WTC11 (cell line): ENCODE results near the gene PLCL2. TPM values are rescaled to one million over a fixed set of nuclear protein-coding genes. Genes with fewer than 3 reads are reported as not detected.
A peak's percentile ranks its signal among the peaks of the same experiment; 100 is the strongest.

Experiments used
- ATAC-seq: fragments of 200-7000 bp; cut with Tn5 transposase; 2 replicates; pipeline ENCODE4 v1.10.0; 2021; ENCODE audit warnings: mild to moderate bottlenecking, moderate library complexity
- CTCF ChIA-PET: fragments of 300-600 bp; sonication (Branson Sonifier 250); formaldehyde crosslinking; loops from one replicate; lab custom pipeline; 2021; ENCODE audit warnings: antibody characterized with exemption; lab: Charles Lee
- POLR2A ChIA-PET: fragments of 350-600 bp; sonication (Branson Sonifier 250); formaldehyde crosslinking; loops from one replicate; lab custom pipeline; 2021; ENCODE audit warnings: antibody characterized with exemption; lab: Charles Lee
- DNase-seq: peaks from one replicate; pipeline ENCODE4 v3.0.0; 2021; ENCODE audit warnings: low spot score
- H3K27ac Mint-ChIP-seq: 2 replicates; pipeline ENCODE4 v1.8.0; 2021; ENCODE audit warnings: mixed read lengths
- H3K27me3 Mint-ChIP-seq: 2 replicates; pipeline ENCODE4 v1.8.0; 2021; ENCODE audit warnings: low read depth, mild to moderate bottlenecking, moderate library complexity, mixed read lengths
- H3K36me3 Mint-ChIP-seq: 2 replicates; pipeline ENCODE4 v1.8.0; 2021; ENCODE audit warnings: mixed read lengths
- H3K4me1 Mint-ChIP-seq: 2 replicates; pipeline ENCODE4 v1.8.0; 2022; ENCODE audit warnings: mixed read lengths
- H3K4me3 Mint-ChIP-seq: 2 replicates; pipeline ENCODE4 v1.8.0; 2021; ENCODE audit warnings: mild to moderate bottlenecking, moderate library complexity, mixed read lengths
- H3K9me3 Mint-ChIP-seq: 2 replicates; pipeline ENCODE4 v1.8.0; 2021; ENCODE audit warnings: mixed read lengths
- ATF3 ChIP-seq: sonication (generic); formaldehyde crosslinking; conservative IDR thresholded peaks from 2 replicates; pipeline ENCODE4 v1.8.1; 2022; ENCODE audit warnings: mild to moderate bottlenecking, missing genetic modification reagents
- CTCF ChIP-seq: fragments of 200-600 bp; IDR thresholded peaks from 2 replicates; pipeline ENCODE4 v1.8.0; 2022; ENCODE audit warnings: antibody characterized with exemption
- E2F4 ChIP-seq: sonication (generic); formaldehyde crosslinking; IDR thresholded peaks from 2 replicates; pipeline ENCODE4 v1.8.1; 2022; ENCODE audit warnings: low read depth, mild to moderate bottlenecking, moderate library complexity, missing genetic modification reagents, borderline replicate concordance
- ESRRA ChIP-seq: sonication (generic); formaldehyde crosslinking; IDR thresholded peaks from 2 replicates; pipeline ENCODE4 v1.8.1; 2022; ENCODE audit warnings: mild to moderate bottlenecking, missing genetic modification reagents, borderline replicate concordance
- FOXP1 ChIP-seq: sonication (generic); formaldehyde crosslinking; IDR thresholded peaks from 2 replicates; pipeline ENCODE4 v1.8.0; 2022; ENCODE audit warnings: missing genetic modification reagents, mild to moderate bottlenecking, moderate library complexity, borderline replicate concordance
- GRHL2 ChIP-seq: fragments of 250-450 bp; sonication (Bioruptor Pico); IDR thresholded peaks from 2 replicates; pipeline ENCODE4 v1.8.0; 2022; ENCODE audit warnings: mild to moderate bottlenecking, moderate library complexity; ENCODE audit not compliant: insufficient replicate concordance, severe bottlenecking
- MYBL2 ChIP-seq: sonication (generic); formaldehyde crosslinking; IDR thresholded peaks from 2 replicates; pipeline ENCODE4 v1.8.1; 2023; ENCODE audit warnings: mild to moderate bottlenecking, moderate library complexity, missing genetic modification reagents
- NFATC4 ChIP-seq: fragments of 250-450 bp; sonication (Bioruptor Pico); IDR thresholded peaks from 2 replicates; pipeline ENCODE4 v1.9.0; 2021; ENCODE audit warnings: mild to moderate bottlenecking
- NR2C2 ChIP-seq: sonication (generic); formaldehyde crosslinking; IDR thresholded peaks from 2 replicates; pipeline ENCODE4 v1.8.0; 2022; ENCODE audit warnings: mild to moderate bottlenecking, missing genetic modification reagents
- NR3C1 ChIP-seq: sonication (generic); formaldehyde crosslinking; conservative IDR thresholded peaks from 2 replicates; pipeline ENCODE4 v1.8.1; 2023; ENCODE audit warnings: low read depth, mild to moderate bottlenecking, missing genetic modification reagents
- RELA ChIP-seq: sonication (generic); formaldehyde crosslinking; IDR thresholded peaks from 2 replicates; pipeline ENCODE4 v1.8.1; 2022; ENCODE audit warnings: missing genetic modification reagents, mild to moderate bottlenecking, borderline replicate concordance
- TCF7 ChIP-seq: sonication (generic); formaldehyde crosslinking; IDR thresholded peaks from 2 replicates; pipeline ENCODE4 v1.8.0; 2022; ENCODE audit warnings: mild to moderate bottlenecking, low read depth, missing genetic modification reagents, moderate library complexity
- TEAD4 ChIP-seq: sonication (generic); formaldehyde crosslinking; IDR thresholded peaks from 2 replicates; pipeline ENCODE4 v1.8.0; 2022; ENCODE audit warnings: mild to moderate bottlenecking, missing genetic modification reagents
- USF1 ChIP-seq: sonication (generic); formaldehyde crosslinking; IDR thresholded peaks from 2 replicates; pipeline ENCODE4 v1.8.0; 2022; ENCODE audit warnings: mild to moderate bottlenecking, missing genetic modification reagents
- ZBTB21 ChIP-seq: sonication (generic); formaldehyde crosslinking; IDR thresholded peaks from 2 replicates; pipeline ENCODE4 v1.8.1; 2023; ENCODE audit warnings: mild to moderate bottlenecking, missing genetic modification reagents, borderline replicate concordance
- ZBTB43 ChIP-seq: sonication (generic); formaldehyde crosslinking; IDR thresholded peaks from 2 replicates; pipeline ENCODE4 v1.8.1; 2023; ENCODE audit warnings: mild to moderate bottlenecking, missing genetic modification reagents
- ZMAT4 ChIP-seq: fragments of 250-450 bp; sonication (Bioruptor Pico); IDR thresholded peaks from 2 replicates; pipeline ENCODE4 v1.9.0; 2021; ENCODE audit warnings: mild to moderate bottlenecking
- ZNF232 ChIP-seq: sonication (generic); formaldehyde crosslinking; IDR thresholded peaks from 2 replicates; pipeline ENCODE4 v1.8.0; 2022; ENCODE audit warnings: mild to moderate bottlenecking, missing genetic modification reagents
- ZNF396 ChIP-seq: fragments of 250-450 bp; sonication (Bioruptor Pico); IDR thresholded peaks from 2 replicates; pipeline ENCODE4 v1.8.0; 2021; ENCODE audit warnings: mild to moderate bottlenecking, moderate library complexity, borderline replicate concordance
- ZNF423 ChIP-seq: fragments of 250-450 bp; sonication (Bioruptor Pico); IDR thresholded peaks from 2 replicates; pipeline ENCODE4 v2.1.2; 2022; ENCODE audit warnings: mild to moderate bottlenecking, moderate library complexity
- ZNF671 ChIP-seq: fragments of 250-450 bp; sonication (Bioruptor Pico); IDR thresholded peaks from 2 replicates; pipeline ENCODE4 v1.8.0; 2021; ENCODE audit warnings: mild to moderate bottlenecking
- total RNA-seq: library from RNA; stranded (reverse); gene quantifications from 3 replicates; pipeline ENCODE4 v1.2.3, GENCODE V29; 2021
- TF ChIP-seq, protein P1 (sequence below): fragments of 250-450 bp; sonication (Bioruptor Pico); IDR thresholded peaks from 2 replicates; pipeline ENCODE4 v1.9.0; 2021; ENCODE audit warnings: moderate library complexity, mild to moderate bottlenecking, inconsistent platforms, borderline replicate concordance
- TF ChIP-seq, protein P2 (sequence below): fragments of 250-450 bp; sonication (Bioruptor Pico); conservative IDR thresholded peaks from 2 replicates; pipeline ENCODE4 v1.9.0; 2021; ENCODE audit warnings: mild to moderate bottlenecking
- TF ChIP-seq, protein P3 (sequence below): fragments of 250-450 bp; sonication (Bioruptor Pico); IDR thresholded peaks from 2 replicates; pipeline ENCODE4 v1.8.0; 2021; ENCODE audit warnings: mild to moderate bottlenecking

PLCL2 gene
- total RNA-seq, 1 experiment from 2014 or later, result 11.8 TPM

GRCh38 chr3:16900779-16901440 is 16.2 kb downstream of the PLCL2 start (continued):
- TF ChIP-seq CTCF (no peak), USF1 (no peak), E2F4 (CRISPR knock-in tag) (no peak)
- TF ChIP-seq, all 79 proteins: peak for 0

- no peaks in the 10 kb centered on the region for H3K9me3 Mint-ChIP-seq
- H3K4me1 Mint-ChIP-seq, result peaks cover 61% of the 10 kb centered on the region
- CTCF ChIA-PET, result interaction anchor here (0.6 to 0.9 kb wide), 2 partner anchors 21 to 33 kb away, joined by 3 to 6 read pairs; no protein-coding TSS in a partner anchor
Observed at GRCh38 chr3:16904423-16905417, 20.0 kb downstream of the PLCL2 start.

DNA sequence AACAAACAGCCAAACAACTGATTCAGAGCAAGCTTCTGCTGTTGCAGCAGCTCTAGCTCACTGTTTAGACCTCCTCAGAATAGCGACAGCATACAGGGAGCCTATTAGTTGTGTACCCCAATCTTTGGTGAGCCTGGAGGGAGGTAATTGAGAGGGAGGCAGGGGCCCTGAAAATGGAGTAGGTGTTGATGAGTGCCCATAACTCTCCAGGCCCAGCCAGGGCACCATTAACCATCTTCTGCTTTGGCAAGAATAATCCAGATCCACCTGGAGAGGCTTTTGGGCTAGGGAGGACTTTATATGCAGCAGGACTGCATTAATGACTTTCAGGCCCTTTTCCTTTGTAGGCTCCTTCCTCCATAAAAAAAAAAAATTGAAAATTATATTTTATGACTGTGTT is 20.9 kb downstream of the PLCL2 start:
- Mint-ChIP-seq H3K27me3 (no peaks in the 10 kb centered on the region), H3K4me3 (no peak overlapping the region), H3K36me3 (no peaks in the 10 kb centered on the region), H3K27ac (no peak overlapping the region), H3K4me1 (peaks cover 63% of the 10 kb centered on the region), H3K9me3 (no peaks in the 10 kb centered on the region)
- ChIA-PET POLR2A (no interaction called here), CTCF (interaction anchor here (0.6 kb wide), 1 partner anchor 22 kb away, joined by 6 read pairs; no protein-coding TSS in a partner anchor)
- no peak for ATAC-seq
- no peak for DNase-seq
- TF ChIP-seq ZMAT4 (CRISPR knock-in tag), result no peak
- TF ChIP-seq MYBL2 (CRISPR knock-in tag), result no peak
- TF ChIP-seq, protein P1, sequence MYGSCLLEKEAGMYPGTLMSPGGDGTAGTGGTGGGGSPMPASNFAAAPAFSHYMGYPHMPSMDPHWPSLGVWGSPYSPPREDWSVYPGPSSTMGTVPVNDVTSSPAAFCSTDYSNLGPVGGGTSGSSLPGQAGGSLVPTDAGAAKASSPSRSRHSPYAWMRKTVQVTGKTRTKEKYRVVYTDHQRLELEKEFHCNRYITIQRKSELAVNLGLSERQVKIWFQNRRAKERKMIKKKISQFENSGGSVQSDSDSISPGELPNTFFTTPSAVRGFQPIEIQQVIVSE (CRISPR knock-in tag), result no peak
- TF ChIP-seq ZNF396, result no peak
- no peak for TF ChIP-seq ATF3 (CRISPR knock-in tag)
- no peak for TF ChIP-seq RELA (CRISPR knock-in tag)
- TF ChIP-seq FOXP1 (CRISPR knock-in tag), result no peak
- no peak for TF ChIP-seq ZBTB43 (CRISPR knock-in tag)

More at GRCh38 chr3:16904423-16905417, 20.0 kb downstream of the PLCL2 start:
- no peak for TF ChIP-seq NFATC4
- TF ChIP-seq ESRRA, result no peak
- TF ChIP-seq TCF7 (CRISPR knock-in tag), result no peak
- TF ChIP-seq ZBTB21 (CRISPR knock-in tag), result no peak
- TF ChIP-seq ZNF232 (CRISPR knock-in tag), result no peak
- TF ChIP-seq ZNF671, result no peak
- TF ChIP-seq ZNF423 (CRISPR knock-in tag), result no peak
- no peak for TF ChIP-seq NR3C1 (CRISPR knock-in tag)
- TF ChIP-seq, protein P2, sequence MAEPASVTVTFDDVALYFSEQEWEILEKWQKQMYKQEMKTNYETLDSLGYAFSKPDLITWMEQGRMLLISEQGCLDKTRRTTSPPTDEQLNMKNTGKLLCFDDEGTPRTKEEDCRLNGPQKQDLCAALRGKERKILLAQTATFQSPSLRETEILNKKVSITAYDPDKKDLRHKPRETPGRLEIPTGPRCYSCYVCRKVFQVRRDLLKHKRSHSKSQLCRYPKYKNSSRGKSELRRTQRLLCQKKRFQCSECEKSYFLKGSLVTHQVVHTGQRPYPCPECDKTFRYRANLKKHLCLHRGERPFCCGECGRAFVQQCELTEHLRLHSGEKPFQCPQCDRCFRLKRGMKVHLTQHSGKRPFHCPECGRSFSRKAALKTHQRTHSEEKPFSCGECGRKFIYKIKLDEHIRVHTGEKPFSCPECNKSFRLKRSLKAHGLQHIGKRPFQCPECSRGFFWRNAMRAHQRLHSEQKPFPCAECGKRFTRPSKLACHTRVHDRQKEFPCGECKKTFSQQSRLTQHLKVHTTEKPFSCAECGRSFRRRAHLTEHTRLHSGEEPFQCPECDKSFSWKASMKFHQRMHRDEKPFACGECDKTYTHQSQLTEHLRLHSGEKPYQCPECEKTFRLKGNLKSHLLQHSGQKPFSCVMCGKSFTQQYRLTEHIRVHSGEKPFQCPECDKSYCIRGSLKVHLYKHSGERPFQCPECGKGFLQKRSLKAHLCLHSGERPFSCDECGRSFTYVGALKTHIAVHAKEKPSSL (CRISPR knock-in tag), result no peak
- no peak for TF ChIP-seq ZNF396
- no peak for TF ChIP-seq TEAD4 (CRISPR knock-in tag)
- TF ChIP-seq GRHL2, result no peak
- TF ChIP-seq NR2C2 (CRISPR knock-in tag), result no peak
- TF ChIP-seq, protein P3, sequence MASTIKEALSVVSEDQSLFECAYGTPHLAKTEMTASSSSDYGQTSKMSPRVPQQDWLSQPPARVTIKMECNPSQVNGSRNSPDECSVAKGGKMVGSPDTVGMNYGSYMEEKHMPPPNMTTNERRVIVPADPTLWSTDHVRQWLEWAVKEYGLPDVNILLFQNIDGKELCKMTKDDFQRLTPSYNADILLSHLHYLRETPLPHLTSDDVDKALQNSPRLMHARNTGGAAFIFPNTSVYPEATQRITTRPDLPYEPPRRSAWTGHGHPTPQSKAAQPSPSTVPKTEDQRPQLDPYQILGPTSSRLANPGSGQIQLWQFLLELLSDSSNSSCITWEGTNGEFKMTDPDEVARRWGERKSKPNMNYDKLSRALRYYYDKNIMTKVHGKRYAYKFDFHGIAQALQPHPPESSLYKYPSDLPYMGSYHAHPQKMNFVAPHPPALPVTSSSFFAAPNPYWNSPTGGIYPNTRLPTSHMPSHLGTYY (CRISPR knock-in tag), result no peak
- TF ChIP-seq FOXP1 (CRISPR knock-in tag), result no peak
- peak overlapping the region; percentile 80; the same call in 1 of the 2 replicates for H3K27ac Mint-ChIP-seq
- POLR2A ChIA-PET, result no interaction called here
- no peak overlapping the region for H3K4me3 Mint-ChIP-seq
- H3K36me3 Mint-ChIP-seq, result no peaks in the 10 kb centered on the region
- ATAC-seq (no peak; the same call in 1 of the 2 replicates), DNase-seq (no peak)
- H3K27me3 Mint-ChIP-seq, result no peaks in the 10 kb centered on the region
